Measurements from ENCODE around the gene KCNG2.

GRCh38 chr18:79797518-79798345 lies at the start of gene KCNG2:
- TF ChIP-seq MLX (CRISPR knock-in tag; conservative IDR thresholded peaks at IDR 0.05) (no peak), MAX (CRISPR knock-in tag; IDR thresholded peaks at IDR 0.05) (no peak), FOXK1 (CRISPR knock-in tag; IDR thresholded peaks at IDR 0.05; ENCODE audit: borderline replicate concordance) (no peak), ZBTB2 (IDR thresholded peaks at IDR 0.05) (no peak), CTCF (IDR thresholded peaks at IDR 0.05 in 2 of 3, conservative IDR thresholded peaks at IDR 0.05 in 1 of 3; ENCODE audit: insufficient read depth in 2 of 3, low read depth in 1 of 3, low read length in 3 of 3) (no peak), NCOA1 (IDR thresholded peaks at IDR 0.05; ENCODE audit: low read depth) (no peak), MEF2A (IDR thresholded peaks at IDR 0.05; ENCODE audit: control insufficient read depth, low read depth, low read length) (no peak), ZFP36 (IDR thresholded peaks at IDR 0.05; ENCODE audit: low read depth, low read length, partially characterized antibody) (no peak), ZNF766 (CRISPR knock-in tag; conservative IDR thresholded peaks at IDR 0.05) (no peak), ZNF717 (CRISPR knock-in tag; IDR thresholded peaks at IDR 0.05) (no peak)

Measured in K562 (cell line).